Liver (tissue), 9 donors: ENCODE measurements around the gene MTOR. TPM values are rescaled to one million over a fixed set of nuclear protein-coding genes. Genes with fewer than 3 reads are reported as not detected.

Experiments
- DNase-seq: peaks from one replicate; pipeline ENCODE4 v3.0.0-alpha.2; 2017; ENCODE audit warnings: low spot score
- H3K27ac ChIP-seq, 2 donors: one replicate each; pipeline ENCODE4 v1.7.0; 2013; ENCODE audit warnings: inconsistent platforms in 2 of 2, low read length in 2 of 2, control low read depth in 1 of 2, low read depth in 1 of 2, mild to moderate bottlenecking in 1 of 2
- H3K27me3 ChIP-seq, 4 donors: one replicate each; pipeline versions ENCODE4 v1.6.1 to v1.7.0; 2013; ENCODE audit warnings: low read length in 3 of 4, inconsistent platforms in 1 of 4, mild to moderate bottlenecking in 1 of 4, moderate library complexity in 1 of 4; ENCODE audit not compliant: control insufficient read depth in 4 of 4, insufficient read depth in 4 of 4
- H3K36me3 ChIP-seq, 4 donors: one replicate each; pipeline versions ENCODE4 v1.6.1 to v1.7.0; 2013; ENCODE audit warnings: low read length in 3 of 4, mild to moderate bottlenecking in 3 of 4, low read depth in 1 of 4, moderate library complexity in 1 of 4; ENCODE audit not compliant: control insufficient read depth in 4 of 4, insufficient read depth in 3 of 4
- H3K4me1 ChIP-seq, 4 donors: one replicate each; pipeline versions ENCODE4 v1.6.1 to v1.7.0; 2013; ENCODE audit warnings: low read length in 3 of 4, mild to moderate bottlenecking in 3 of 4, moderate library complexity in 1 of 4; ENCODE audit not compliant: control insufficient read depth in 4 of 4, insufficient read depth in 4 of 4
- H3K4me3 ChIP-seq, 3 donors: one replicate each; pipeline versions ENCODE4 v1.6.1 to v1.7.0; 2013; ENCODE audit warnings: low read length in 3 of 3, control low read depth in 1 of 3, low read depth in 1 of 3, mild to moderate bottlenecking in 1 of 3
- H3K9ac ChIP-seq, 2 donors: one replicate each; pipeline ENCODE4 v1.7.0; 2013; ENCODE audit warnings: low read length in 2 of 2, mild to moderate bottlenecking in 2 of 2, moderate library complexity in 2 of 2, control low read depth in 1 of 2, low read depth in 1 of 2
- H3K9me3 ChIP-seq, 4 donors: one replicate each; pipeline versions ENCODE4 v1.6.1 to v1.7.0; 2013; ENCODE audit warnings: low read length in 3 of 4; ENCODE audit not compliant: control insufficient read depth in 4 of 4
- CTCF ChIP-seq: fragments of 150-350 bp; IDR thresholded peaks from 2 replicates; pipeline ENCODE4 v1.5.1; 2017; ENCODE audit warnings: improper control_type of control experiment, low read depth, low read length; ENCODE audit not compliant: missing input control
- EGR1 ChIP-seq, 2 donors: IDR thresholded peaks; 2 replicates each; pipeline ENCODE4 v1.6.1; 2016 to 2018; ENCODE audit warnings: antibody characterized with exemption in 2 of 2, low read depth in 2 of 2
- FOXA1 ChIP-seq: IDR thresholded peaks from 2 replicates; pipeline ENCODE4 v1.6.1; 2016; ENCODE audit warnings: antibody characterized with exemption
- FOXA2 ChIP-seq: IDR thresholded peaks from 2 replicates; pipeline ENCODE4 v1.6.1; 2016; ENCODE audit warnings: antibody characterized with exemption
- GABPA ChIP-seq, 2 donors: IDR thresholded peaks in 1 of 2; conservative IDR thresholded peaks in 1 of 2; 2 replicates each; pipeline ENCODE4 v1.6.1; 2016; ENCODE audit warnings: antibody characterized with exemption in 2 of 2, mild to moderate bottlenecking in 1 of 2, moderate library complexity in 1 of 2
- HNF4A ChIP-seq, 2 donors: conservative IDR thresholded peaks; 2 replicates each; pipeline ENCODE4 v1.6.1; 2016; ENCODE audit warnings: antibody characterized with exemption in 2 of 2, mild to moderate bottlenecking in 2 of 2
- HNF4G ChIP-seq: IDR thresholded peaks from 2 replicates; pipeline ENCODE4 v1.6.1; 2016; ENCODE audit warnings: antibody characterized with exemption
- JUND ChIP-seq, 2 donors: IDR thresholded peaks; 2 replicates each; pipeline ENCODE4 v1.6.1; 2016; ENCODE audit warnings: antibody characterized with exemption in 2 of 2
- NR2F2 ChIP-seq: IDR thresholded peaks from 2 replicates; pipeline ENCODE4 v1.6.1; 2016; ENCODE audit warnings: antibody characterized with exemption
- RAD21 ChIP-seq, 2 donors: IDR thresholded peaks; 2 replicates each; pipeline ENCODE4 v1.6.1; 2016; ENCODE audit warnings: antibody characterized with exemption in 2 of 2, mild to moderate bottlenecking in 2 of 2
- REST ChIP-seq: IDR thresholded peaks from 2 replicates; pipeline ENCODE4 v1.6.1; 2016; ENCODE audit warnings: antibody characterized with exemption, mild to moderate bottlenecking
- RXRA ChIP-seq, 2 donors: IDR thresholded peaks; 2 replicates each; pipeline ENCODE4 v1.6.1; 2017 to 2018; ENCODE audit warnings: antibody characterized with exemption in 2 of 2, mild to moderate bottlenecking in 1 of 2
- SP1 ChIP-seq: IDR thresholded peaks from 2 replicates; pipeline ENCODE4 v1.6.1; 2018; ENCODE audit warnings: antibody characterized with exemption, mild to moderate bottlenecking
- TAF1 ChIP-seq: conservative IDR thresholded peaks from 2 replicates; pipeline ENCODE4 v1.6.1; 2016; ENCODE audit warnings: antibody characterized with exemption, mild to moderate bottlenecking
- YY1 ChIP-seq: IDR thresholded peaks from 2 replicates; pipeline ENCODE4 v1.6.1; 2016; ENCODE audit warnings: antibody characterized with exemption, mild to moderate bottlenecking
- ZBTB33 ChIP-seq: IDR thresholded peaks from 2 replicates; pipeline ENCODE4 v1.6.1; 2016; ENCODE audit warnings: antibody characterized with exemption
- WGBS: extraction: QIAGEN DNeasy Blood & Tissue Kit; methylation state at CpG from one replicate; pipeline ENCODE4 v1.1.7; 2013; 5-methylcytosine and 5-hydroxymethylcytosine counted together
- polyA plus RNA-seq, 2 donors: library from polyadenylated mRNA; stranded (reverse) in 1 of 2; unstranded in 1 of 2; fragments of 200-250 nt in 1 of 2; fragments of >200 nt in 1 of 2; fragmentation: Nextera tagmentation in 1 of 2; extraction: Ambion mirVana in 1 of 2; gene quantifications; one replicate each; pipeline versions ENCODE4 v1.2.1 to v1.2.3, GENCODE V29; 2013 to 2015
- total RNA-seq, 2 donors: library from RNA; depleted of rRNA; stranded (reverse); fragments of >200 nt; gene quantifications; one replicate each; pipeline ENCODE4 v1.2.3, GENCODE V29; 2014
- TF ChIP-seq, protein P1 (sequence below): IDR thresholded peaks from 2 replicates; pipeline ENCODE4 v1.6.1; 2016; ENCODE audit warnings: antibody characterized with exemption
- TF ChIP-seq, protein P2 (sequence below): IDR thresholded peaks from 2 replicates; pipeline ENCODE4 v1.6.1; 2016; ENCODE audit warnings: antibody characterized with exemption
- donor health status: healthy.
- donor health status: healthy.
- donor health status: healthy.
- donor health status: healthy.
- donor health status: healthy.

Gene MTOR
- total and polyA plus RNA-seq, 4 donors: 11.6 to 45.0 (median 19.9) TPM

- 1% methylated on average over 83 of the region's 83 CpGs for WGBS
- H3K4me1 ChIP-seq: peaks cover 5 to 16% (median 10%) of the 10 kb centered on the region in 4 donors
- H3K9ac ChIP-seq: peak within 1 kb of the TSS; percentile 42 to 89
- peak within 1 kb of the TSS; percentile 30 to 84 for H3K27ac ChIP-seq
- peak within 1 kb of the TSS; percentile 62 to 96 (median 95) for H3K4me3 ChIP-seq
- no peaks in the 10 kb centered on the region for H3K9me3 ChIP-seq
- no peaks in the 10 kb centered on the region for H3K27me3 ChIP-seq
- TF ChIP-seq RXRA (IDR thresholded peaks at IDR 0.05): no peak
- peak; percentile 12 for TF ChIP-seq YY1
- peak; percentile 70 for TF ChIP-seq CTCF
- no peak for TF ChIP-seq HNF4A (conservative IDR thresholded peaks at IDR 0.05)
- no peak for TF ChIP-seq FOXA2
- TF ChIP-seq, protein P1, sequence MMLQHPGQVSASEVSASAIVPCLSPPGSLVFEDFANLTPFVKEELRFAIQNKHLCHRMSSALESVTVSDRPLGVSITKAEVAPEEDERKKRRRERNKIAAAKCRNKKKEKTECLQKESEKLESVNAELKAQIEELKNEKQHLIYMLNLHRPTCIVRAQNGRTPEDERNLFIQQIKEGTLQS: no peak
- TF ChIP-seq EGR1 (IDR thresholded peaks at IDR 0.05; ENCODE audit: low read depth in 2 of 2): no peak
- no peak for TF ChIP-seq HNF4G
- TF ChIP-seq JUND (IDR thresholded peaks at IDR 0.05): no peak
- TF ChIP-seq, protein P2, sequence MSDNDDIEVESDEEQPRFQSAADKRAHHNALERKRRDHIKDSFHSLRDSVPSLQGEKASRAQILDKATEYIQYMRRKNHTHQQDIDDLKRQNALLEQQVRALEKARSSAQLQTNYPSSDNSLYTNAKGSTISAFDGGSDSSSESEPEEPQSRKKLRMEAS: no peak
- TF ChIP-seq ZBTB33: no peak
- TF ChIP-seq RAD21 (IDR thresholded peaks at IDR 0.05): no peak
- peak; percentile 21 for TF ChIP-seq REST
- no peak for TF ChIP-seq TAF1
- TF ChIP-seq NR2F2: no peak
- TF ChIP-seq GABPA (IDR thresholded peaks at IDR 0.05 in 1 of 2, conservative IDR thresholded peaks at IDR 0.05 in 1 of 2): no peak
- no peak for TF ChIP-seq FOXA1
- TF ChIP-seq SP1: no peak
- peak; percentile 92 for DNase-seq
- H3K36me3 ChIP-seq: peaks cover 0 to 20% (median 8%) of the 10 kb centered on the region in 4 donors
Measured at GRCh38 chr1:11059968-11060830, 202.2 kb downstream of the MTOR start, which contains the start of gene SRM. TSS of gene SRM (minus strand) at chr1:11060018. CDS start at chr1:11059943, 75 bp downstream.
